Prostate gland (tissue), 2 donors: ENCODE results near the gene ZFP14. TPM values are rescaled to one million over a fixed set of nuclear protein-coding genes. Genes with fewer than 3 reads are reported as not detected.

Source experiments
- DNase-seq: peaks from one replicate; pipeline ENCODE4 v3.0.0-alpha.2; 2019; ENCODE audit warnings: low spot score
- H3K27ac ChIP-seq, 2 donors: fragments of 200-600 bp; sonication (generic); 2 replicates each; pipeline ENCODE4 v1.5.1; 2017 to 2019
- H3K27me3 ChIP-seq: fragments of 200-600 bp; sonication (generic); replicated peaks from 2 replicates; pipeline ENCODE4 v1.5.1; 2019; ENCODE audit not compliant: insufficient read depth
- H3K36me3 ChIP-seq, 2 donors: fragments of 200-600 bp; sonication (generic); 1 replicate in 1 of 2; 2 replicates in 1 of 2; pipeline versions ENCODE4 v1.5.1 to v1.8.1; 2017 to 2019
- H3K4me1 ChIP-seq: fragments of 200-600 bp; sonication (generic); replicated peaks from 2 replicates; pipeline ENCODE4 v1.5.1; 2019
- H3K4me3 ChIP-seq, 2 donors: fragments of 200-600 bp; sonication (generic); 2 replicates each; pipeline ENCODE4 v1.5.1; 2017 to 2019
- H3K9me3 ChIP-seq: fragments of 200-600 bp; sonication (generic); 2 replicates; pipeline ENCODE4 v1.5.1; 2017
- CTCF ChIP-seq, 4 experiments: fragments of 200-600 bp in 2 of 4; fragments of 450-650 bp in 2 of 4; sonication (generic) in 2 of 4; IDR thresholded peaks; 1 replicate in 3 of 4; 2 replicates in 1 of 4; pipeline ENCODE4 v1.5.1; 2016 to 2019; ENCODE audit warnings: antibody characterized with exemption in 4 of 4, mild to moderate bottlenecking in 2 of 4, moderate library complexity in 2 of 4
- POLR2A ChIP-seq: fragments of 450-650 bp; IDR thresholded peaks from one replicate; pipeline ENCODE4 v1.6.1; 2016; ENCODE audit warnings: antibody characterized with exemption, mild to moderate bottlenecking
- POLR2AphosphoS5 ChIP-seq: sonication (generic); formaldehyde crosslinking; IDR thresholded peaks from one replicate; pipeline ENCODE4 v1.6.1; 2017; ENCODE audit warnings: antibody characterized with exemption
- WGBS: methylation state at CpG from one replicate; pipeline ENCODE4 v1.1.5; 2018; 5-methylcytosine and 5-hydroxymethylcytosine counted together
- intact Hi-C: fragments of 100-400 bp; cut with DNase I; formaldehyde crosslinking; loops from one replicate; pipeline ENCODE4 v1.14.2; 2022
- total RNA-seq, 2 donors: library from RNA; depleted of rRNA; stranded (reverse); fragments of >200 nt; gene quantifications; one replicate each; pipeline ENCODE4 v1.1.0, GENCODE V29; 2016

The ZFP14 gene
- total RNA-seq, 2 donors from 2014 or later: 5.2 to 7.2 TPM

- Histone ChIP-seq H3K9me3 (no peaks in the 10 kb centered on the region), H3K27me3 (no peaks in the 10 kb centered on the region), H3K4me1 (peaks cover 7% of the 10 kb centered on the region), H3K36me3 (no peaks in the 10 kb centered on the region), H3K27ac (no peak overlapping the region), H3K4me3 (no peak overlapping the region)
- intact Hi-C loops: no loop called here
- DNase-seq: no peak
- WGBS: 98% methylated on average over 5 of the region's 5 CpGs
- TF ChIP-seq POLR2A (no peak), POLR2AphosphoS5 (no peak), CTCF (IDR thresholded peaks at IDR 0.05) (no peak)
Measured at GRCh38 chr19:36373638-36374156, 5.3 kb downstream of the ZFP14 start.

- intact Hi-C loops: no loop called here
- TF ChIP-seq POLR2AphosphoS5 (no peak), CTCF (IDR thresholded peaks at IDR 0.05) (no peak), POLR2A (no peak)
- Histone ChIP-seq H3K27me3 (no peaks in the 10 kb centered on the region), H3K9me3 (no peaks in the 10 kb centered on the region), H3K36me3 (no peaks in the 10 kb centered on the region), H3K4me3 (no peak overlapping the region), H3K4me1 (no peaks in the 10 kb centered on the region), H3K27ac (no peak overlapping the region)
- DNase-seq: no peak
Measured at GRCh38 chr19:36371886-36372285, 7.1 kb downstream of the ZFP14 start.

- H3K27ac ChIP-seq: no peak overlapping the region
- no peaks in the 10 kb centered on the region for H3K36me3 ChIP-seq
- intact Hi-C loops: no loop called here
- H3K4me3 ChIP-seq: no peak overlapping the region
- H3K4me1 ChIP-seq: no peaks in the 10 kb centered on the region
- TF ChIP-seq POLR2AphosphoS5 (no peak), CTCF (IDR thresholded peaks at IDR 0.05) (no peak), POLR2A (no peak)
- no peaks in the 10 kb centered on the region for H3K9me3 ChIP-seq
- no peaks in the 10 kb centered on the region for H3K27me3 ChIP-seq
- DNase-seq: no peak
- 80% methylated on average over 6 of the region's 6 CpGs for WGBS
Measured at GRCh38 chr19:36363845-36364244, 15.2 kb downstream of the ZFP14 start.

- Histone ChIP-seq H3K4me1 (no peaks in the 10 kb centered on the region), H3K36me3 (no peaks in the 10 kb centered on the region), H3K4me3 (no peak overlapping the region), H3K27me3 (no peaks in the 10 kb centered on the region), H3K27ac (no peak overlapping the region), H3K9me3 (no peaks in the 10 kb centered on the region)
- TF ChIP-seq POLR2A: no peak
- TF ChIP-seq CTCF (IDR thresholded peaks at IDR 0.05): no peak
- no peak for TF ChIP-seq POLR2AphosphoS5
- WGBS: 97% methylated on average over 10 of the region's 10 CpGs
- no peak for DNase-seq
- intact Hi-C loops: no loop called here
Measured at GRCh38 chr19:36340786-36341372, 38.1 kb downstream of the ZFP14 start.
